IMR-90 (cell line): ENCODE results near the gene GLT8D2. TPM values are rescaled to one million over a fixed set of nuclear protein-coding genes. Genes with fewer than 3 reads are reported as not detected.

Source experiments
- ATAC-seq: fragments of 200-7000 bp; cut with Tn5 transposase; 2 replicates; pipeline ENCODE4 v1.9.1; 2020; ENCODE audit warnings: low read depth, mild to moderate bottlenecking, moderate library complexity
- BruUV-seq: library from RNA; stranded (reverse); fragments of 400-500 nt; replicated peaks from 2 replicates; lab custom pipeline; 2021; lab: Mats Ljungman, UMichigan
- CTCF ChIA-PET: fragments of 300-600 bp; formaldehyde crosslinking; extraction: SDS; loops from one replicate; lab custom pipeline; 2021; ENCODE audit warnings: antibody characterized with exemption; lab: Yijun Ruan, JAX
- POLR2A ChIA-PET: fragments of 300-600 bp; sonication (Branson Sonifier 250); formaldehyde crosslinking; loops from one replicate; lab custom pipeline; 2022; ENCODE audit warnings: antibody characterized with exemption; ENCODE audit not compliant: unreplicated experiment; lab: Charles Lee
- DNase-seq: peaks from one replicate; pipeline ENCODE4 v3.0.0; 2013
- H2AFZ ChIP-seq: replicated peaks from 2 replicates; pipeline ENCODE3; 2013; ENCODE audit warnings: low read length, mild to moderate bottlenecking; ENCODE audit not compliant: poor library complexity
- H2AK5ac ChIP-seq: 2 replicates; pipeline ENCODE4 v1.6.1; 2013; ENCODE audit warnings: low read depth, low read length, inconsistent platforms
- H2AK9ac ChIP-seq: replicated peaks from 2 replicates; pipeline ENCODE3; 2013; ENCODE audit warnings: mild to moderate bottlenecking, low read depth, low read length, moderate library complexity; ENCODE audit not compliant: poor library complexity
- H2BK120ac ChIP-seq: 2 replicates; pipeline ENCODE4 v1.6.1; 2013; ENCODE audit warnings: low read depth, low read length, inconsistent platforms
- H2BK15ac ChIP-seq: 3 replicates; pipeline ENCODE4 v1.6.1; 2013; ENCODE audit warnings: low read depth, low read length, inconsistent platforms
- H2BK20ac ChIP-seq: 2 replicates; pipeline ENCODE4 v1.6.1; 2013; ENCODE audit warnings: low read depth, mild to moderate bottlenecking, inconsistent platforms, low read length, moderate library complexity
- H2BK5ac ChIP-seq: 2 replicates; pipeline ENCODE4 v1.6.1; 2013; ENCODE audit warnings: mild to moderate bottlenecking, low read depth, low read length, inconsistent platforms; ENCODE audit not compliant: poor library complexity, severe bottlenecking
- H3K14ac ChIP-seq: replicated peaks from 2 replicates; pipeline ENCODE4 v1.6.1; 2013; ENCODE audit warnings: low read depth, low read length, inconsistent platforms
- H3K18ac ChIP-seq: 2 replicates; pipeline ENCODE4 v1.6.1; 2013; ENCODE audit warnings: low read depth, low read length, control low read depth
- H3K23ac ChIP-seq: 2 replicates; pipeline ENCODE4 v1.6.1; 2013; ENCODE audit warnings: low read depth, low read length, inconsistent platforms
- H3K27ac ChIP-seq: 2 replicates; pipeline ENCODE4 v1.5.1; 2013; ENCODE audit warnings: mild to moderate bottlenecking, control low read depth, low read length; ENCODE audit not compliant: insufficient read depth
- H3K27me3 ChIP-seq: 2 replicates; pipeline ENCODE4 v1.6.1; 2013; ENCODE audit warnings: low read length; ENCODE audit not compliant: control insufficient read depth, insufficient read depth
- H3K36me3 ChIP-seq: 2 replicates; pipeline ENCODE4 v1.6.1; 2013; ENCODE audit warnings: low read length, mixed read lengths; ENCODE audit not compliant: control insufficient read depth, insufficient read depth
- H3K4ac ChIP-seq: 2 replicates; pipeline ENCODE4 v1.6.1; 2013; ENCODE audit warnings: low read depth, low read length, inconsistent platforms
- H3K4me1 ChIP-seq: 2 replicates; pipeline ENCODE4 v1.6.1; 2013; ENCODE audit warnings: low read length, mixed read lengths; ENCODE audit not compliant: control insufficient read depth, insufficient read depth
- H3K4me2 ChIP-seq: 2 replicates; pipeline ENCODE4 v1.6.1; 2013; ENCODE audit warnings: low read depth, mild to moderate bottlenecking, control low read depth, low read length, moderate library complexity
- H3K4me3 ChIP-seq: 2 replicates; pipeline ENCODE4 v1.5.1; 2013; ENCODE audit warnings: low read depth, mild to moderate bottlenecking, control low read depth, low read length, moderate library complexity; ENCODE audit not compliant: insufficient read depth
- H3K56ac ChIP-seq: 2 replicates; pipeline ENCODE4 v1.6.1; 2013; ENCODE audit warnings: low read length, inconsistent platforms; ENCODE audit not compliant: insufficient read depth; ENCODE audit errors: extremely low read depth
- H3K79me1 ChIP-seq, 2 experiments: 2 replicates each; pipeline ENCODE4 v1.6.1; 2013; ENCODE audit warnings: low read length in 2 of 2, inconsistent platforms in 1 of 2, low read depth in 1 of 2
- H3K9ac ChIP-seq: 2 replicates; pipeline ENCODE4 v1.6.1; 2013; ENCODE audit warnings: low read depth, low read length, control low read depth
- H3K9me1 ChIP-seq: 2 replicates; pipeline ENCODE4 v1.6.1; 2013; ENCODE audit warnings: low read length, inconsistent platforms; ENCODE audit not compliant: insufficient read depth
- H3K9me3 ChIP-seq: 2 replicates; pipeline ENCODE4 v1.6.1; 2013; ENCODE audit warnings: low read length; ENCODE audit not compliant: control insufficient read depth, insufficient read depth
- H4K20me1 ChIP-seq: 2 replicates; pipeline ENCODE4 v1.6.1; 2013; ENCODE audit warnings: low read length, inconsistent platforms; ENCODE audit not compliant: insufficient read depth
- H4K5ac ChIP-seq: 2 replicates; pipeline ENCODE4 v1.6.1; 2013; ENCODE audit warnings: mild to moderate bottlenecking, low read depth, low read length, control low read depth
- H4K8ac ChIP-seq, 2 experiments: 2 replicates each; pipeline ENCODE4 v1.6.1; 2013; ENCODE audit warnings: low read depth in 2 of 2, low read length in 2 of 2, control low read depth in 1 of 2, inconsistent platforms in 1 of 2
- H4K91ac ChIP-seq: 2 replicates; pipeline ENCODE4 v1.6.1; 2013; ENCODE audit warnings: low read depth, low read length, inconsistent platforms; ENCODE audit not compliant: insufficient read depth
- BHLHE40 ChIP-seq: fragments of 150-350 bp; IDR thresholded peaks from 2 replicates; pipeline ENCODE4 v1.6.1; 2016; ENCODE audit warnings: mild to moderate bottlenecking, low read depth, low read length
- CEBPB ChIP-seq: IDR thresholded peaks from 2 replicates; pipeline ENCODE4 v1.6.1; 2012; ENCODE audit warnings: low read depth, low read length, improper control_type of control experiment
- CTCF ChIP-seq: conservative IDR thresholded peaks from 2 replicates; pipeline ENCODE4 v1.5.1; 2012; ENCODE audit warnings: mild to moderate bottlenecking, low read depth, low read length, improper control_type of control experiment
- ELK1 ChIP-seq: fragments of 150-350 bp; IDR thresholded peaks from 2 replicates; pipeline ENCODE4 v1.6.1; 2016; ENCODE audit warnings: low read depth, mild to moderate bottlenecking, low read length, moderate library complexity, borderline replicate concordance
- MAZ ChIP-seq: IDR thresholded peaks from 2 replicates; pipeline ENCODE4 v1.6.1; 2012; ENCODE audit warnings: low read depth, mild to moderate bottlenecking, low read length, improper control_type of control experiment, moderate library complexity, borderline replicate concordance
- MXI1 ChIP-seq: IDR thresholded peaks from 2 replicates; pipeline ENCODE4 v1.6.1; 2012; ENCODE audit warnings: low read depth, mild to moderate bottlenecking, low read length, moderate library complexity, borderline replicate concordance
- POLR2A ChIP-seq: IDR thresholded peaks from 2 replicates; pipeline ENCODE4 v1.6.1; 2012; ENCODE audit warnings: mild to moderate bottlenecking, low read depth, low read length
- RAD21 ChIP-seq: IDR thresholded peaks from 2 replicates; pipeline ENCODE4 v1.6.1; 2012; ENCODE audit warnings: low read length, improper control_type of control experiment
- RFX5 ChIP-seq: IDR thresholded peaks from 2 replicates; pipeline ENCODE4 v1.8.0; 2012; ENCODE audit warnings: low read depth, mild to moderate bottlenecking, low read length, moderate library complexity
- SMC3 ChIP-seq: fragments of 150-350 bp; IDR thresholded peaks from 2 replicates; pipeline ENCODE4 v1.6.1; 2016; ENCODE audit warnings: low read depth, mild to moderate bottlenecking, antibody characterized with exemption, low read length, moderate library complexity
- USF2 ChIP-seq: fragments of 150-350 bp; IDR thresholded peaks from 2 replicates; pipeline ENCODE4 v1.6.1; 2017; ENCODE audit warnings: mild to moderate bottlenecking, antibody characterized with exemption, low read length, low read depth
- WGBS, 2 experiments: methylation state at CpG; one replicate each; pipeline versions ENCODE4 v1.1.5 to v1.1.7; 2013; ENCODE audit warnings: missing lambda C conversion rate in 2 of 2; ENCODE audit not compliant: insufficient read length in 1 of 2; ENCODE audit errors: extremely low coverage in 2 of 2; 5-methylcytosine and 5-hydroxymethylcytosine counted together
- dilution Hi-C: fragments of 300-500 bp; cut with HindIII; formaldehyde crosslinking; loops from one replicate; pipeline ENCODE4 v1.14.3; 2018; ENCODE audit warnings: low sequenced_read_pairs; ENCODE audit not compliant: unreplicated experiment
- in situ Hi-C: fragments of 300-500 bp; cut with MboI; formaldehyde crosslinking; loops from 3 replicates; pipeline ENCODE4 v1.14.3; 2019; ENCODE audit warnings: low sequenced_read_pairs, inconsistent platforms, mixed read lengths
- intact Hi-C: fragments of 100-400 bp; cut with micrococcal nuclease; formaldehyde crosslinking; loops from 2 replicates; pipeline ENCODE4 v1.10.0; 2022
- polyA plus RNA-seq, 3 experiments: library from polyadenylated mRNA; depleted of rRNA; stranded (reverse); fragments of >200 nt; gene quantifications; 2 replicates each; pipeline ENCODE4 v1.2.3, GENCODE V29; 2012; ENCODE audit warnings: low replicate concordance in 1 of 3
- total RNA-seq: library from RNA; depleted of rRNA; stranded (reverse); fragments of >200 nt; gene quantifications from 2 replicates; pipeline ENCODE4 v1.2.3, GENCODE V29; 2012

Gene GLT8D2
- total and polyA plus RNA-seq, 2 of the 4 experiments (the other 2 are of a cell fraction) = 33.5 to 47.9 TPM

- Histone ChIP-seq H2AK5ac (0 out of 2 replicates have a peak overlapping the region, but pooled peaks have one; percentile 25), H3K18ac (no peak overlapping the region), H2BK20ac (no peak overlapping the region), H3K4me2 (no peak overlapping the region), H3K79me1 (peaks cover 3 to 4% of the 10 kb centered on the region in 2 experiments; a peak in 3 of 4 replicates), H3K4me3 (no peak overlapping the region), H3K9me3 (no peaks in the 10 kb centered on the region), H3K27me3 (no peaks in the 10 kb centered on the region), H2BK5ac (no peak overlapping the region), H3K9ac (no peak overlapping the region), H3K9me1 (peaks cover 7% of the 10 kb centered on the region), H4K91ac (no peak overlapping the region), H2BK120ac (no peak overlapping the region), H3K36me3 (0 out of 2 replicates have a peak, but pooled peaks cover 2% of the 10 kb centered on the region), H3K4me1 (peaks cover 7% of the 10 kb centered on the region), H4K20me1 (no peaks in the 10 kb centered on the region), H4K8ac (no peak overlapping the region), H2BK15ac (no peak overlapping the region), H3K56ac (no peak overlapping the region), H3K23ac (no peak overlapping the region), H3K14ac (no peak overlapping the region), H3K4ac (no peak overlapping the region), H2AK9ac (no peak overlapping the region), H2AFZ (no peak overlapping the region), H4K5ac (no peak overlapping the region), H3K27ac (no peak overlapping the region)
- in situ Hi-C loops = no loop called here
- CTCF ChIA-PET = interaction anchor here (0.8 to 1.9 kb wide), 3 partner anchors 51 to 74 kb away, joined by 3 to 9 read pairs (median 7); no protein-coding TSS in a partner anchor
- ATAC-seq = peak; percentile 63
- POLR2A ChIA-PET = no interaction called here
- DNase-seq = peak; percentile 37
- no TSS peak for BruUV-seq
- TF ChIP-seq POLR2A (no peak), SMC3 (peak; percentile 60), MXI1 (no peak), BHLHE40 (no peak), MAZ (no peak), USF2 (no peak), RAD21 (peak; percentile 82), ELK1 (no peak), CEBPB (no peak), CTCF (peak; percentile 81), RFX5 (no peak)
- dilution Hi-C loops = no loop called here
- intact Hi-C loops = loop anchor here (10.0 kb wide), 1 partner anchor 127 kb away; no protein-coding TSS in a partner anchor
- no CpG with 5 or more reads among the region's 1 CpG for WGBS, 2 experiments
Measured at GRCh38 chr12:104057771-104058197, 7.8 kb upstream of the GLT8D2 start.
